Measurements from ENCODE around the gene GAB3.

The GAB3 gene

DNA sequence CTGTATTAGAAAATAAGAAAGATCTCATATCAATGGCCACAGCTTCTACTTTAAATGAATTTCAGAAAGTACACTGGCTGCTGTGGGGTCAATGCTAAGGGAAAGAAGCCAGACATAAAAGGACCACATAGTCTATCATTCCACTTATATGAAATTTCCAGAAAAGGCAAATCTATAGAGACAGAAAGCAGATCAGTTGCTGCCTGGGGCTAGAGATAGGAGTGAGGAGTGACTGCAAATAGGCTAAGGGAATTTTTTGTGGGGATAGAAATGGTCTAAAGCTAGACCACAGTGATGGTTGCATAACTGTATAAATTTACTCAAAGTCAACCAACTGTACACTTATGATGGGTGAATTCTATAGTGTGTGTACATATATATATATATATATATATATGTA is 8.3 kb downstream of the GAB3 start:
- no peaks in the 10 kb centered on the region for H3K27me3 ChIP-seq (ENCODE audit: low read length)
- TF ChIP-seq EZH2phosphoT487 (conservative IDR thresholded peaks at IDR 0.05; ENCODE audit: low read length): no peak
- TF ChIP-seq, protein P1, sequence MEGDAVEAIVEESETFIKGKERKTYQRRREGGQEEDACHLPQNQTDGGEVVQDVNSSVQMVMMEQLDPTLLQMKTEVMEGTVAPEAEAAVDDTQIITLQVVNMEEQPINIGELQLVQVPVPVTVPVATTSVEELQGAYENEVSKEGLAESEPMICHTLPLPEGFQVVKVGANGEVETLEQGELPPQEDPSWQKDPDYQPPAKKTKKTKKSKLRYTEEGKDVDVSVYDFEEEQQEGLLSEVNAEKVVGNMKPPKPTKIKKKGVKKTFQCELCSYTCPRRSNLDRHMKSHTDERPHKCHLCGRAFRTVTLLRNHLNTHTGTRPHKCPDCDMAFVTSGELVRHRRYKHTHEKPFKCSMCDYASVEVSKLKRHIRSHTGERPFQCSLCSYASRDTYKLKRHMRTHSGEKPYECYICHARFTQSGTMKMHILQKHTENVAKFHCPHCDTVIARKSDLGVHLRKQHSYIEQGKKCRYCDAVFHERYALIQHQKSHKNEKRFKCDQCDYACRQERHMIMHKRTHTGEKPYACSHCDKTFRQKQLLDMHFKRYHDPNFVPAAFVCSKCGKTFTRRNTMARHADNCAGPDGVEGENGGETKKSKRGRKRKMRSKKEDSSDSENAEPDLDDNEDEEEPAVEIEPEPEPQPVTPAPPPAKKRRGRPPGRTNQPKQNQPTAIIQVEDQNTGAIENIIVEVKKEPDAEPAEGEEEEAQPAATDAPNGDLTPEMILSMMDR (IDR thresholded peaks at IDR 0.05; ENCODE audit: insufficient read depth, low read length, poor library complexity, severe bottlenecking): no peak
- no peaks in the 10 kb centered on the region for H4K20me1 ChIP-seq (ENCODE audit: low read depth, low read length)
- no peak overlapping the region for H3K9ac ChIP-seq (ENCODE audit: low read length)
- no peaks in the 10 kb centered on the region for H3K79me2 ChIP-seq (ENCODE audit: insufficient read depth, low read length)
- H3K4me2 ChIP-seq (ENCODE audit: low read depth, low read length, poor library complexity, severe bottlenecking): no peak overlapping the region
- no peak overlapping the region for H3K4me3 ChIP-seq (ENCODE audit: insufficient read depth, low read length, poor library complexity, severe bottlenecking)
- no peaks in the 10 kb centered on the region for H3K9me3 ChIP-seq (ENCODE audit: insufficient read depth, low read length)
- no peak overlapping the region for H3K27ac ChIP-seq (ENCODE audit: low read depth, low read length)
- no peaks in the 10 kb centered on the region for H3K9me2 ChIP-seq (replicated peaks; ENCODE audit: insufficient read depth, low read length)
- no peaks in the 10 kb centered on the region for H3K36me3 ChIP-seq (ENCODE audit: low read length)
- H3F3A ChIP-seq (ENCODE audit: insufficient read depth): no peaks in the 10 kb centered on the region
- no peak overlapping the region for H2AFZ ChIP-seq (ENCODE audit: low read depth, low read length, severe bottlenecking)

DNA sequence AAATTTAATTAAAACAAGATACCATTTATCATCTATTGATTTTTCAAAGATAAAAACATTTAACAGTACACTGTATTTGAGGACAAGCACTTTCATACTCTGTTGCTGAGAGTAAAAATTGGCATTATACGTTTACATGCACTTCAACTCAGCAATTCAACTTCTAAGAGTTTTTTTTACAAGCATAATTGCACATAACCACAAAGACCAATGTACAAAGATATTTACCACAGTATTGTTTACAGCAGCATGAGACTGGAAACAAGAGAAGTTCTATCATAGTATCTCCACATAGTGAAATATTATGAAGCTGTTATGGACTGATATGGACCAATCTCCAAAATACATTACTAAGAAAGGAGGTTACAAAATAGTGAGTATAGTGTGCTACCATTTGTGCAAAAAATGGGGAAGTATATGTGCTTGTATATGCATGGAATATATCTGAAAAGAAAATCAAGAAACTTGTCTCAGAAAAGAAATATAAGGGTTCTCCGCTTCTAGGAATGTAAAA is 10.9 kb downstream of the GAB3 start:
- Histone ChIP-seq H3K79me2 (ENCODE audit: insufficient read depth, low read length) (no peaks in the 10 kb centered on the region), H3K4me2 (ENCODE audit: low read depth, low read length, poor library complexity, severe bottlenecking) (no peak overlapping the region), H3K27ac (ENCODE audit: low read depth, low read length) (no peak overlapping the region)

DNA sequence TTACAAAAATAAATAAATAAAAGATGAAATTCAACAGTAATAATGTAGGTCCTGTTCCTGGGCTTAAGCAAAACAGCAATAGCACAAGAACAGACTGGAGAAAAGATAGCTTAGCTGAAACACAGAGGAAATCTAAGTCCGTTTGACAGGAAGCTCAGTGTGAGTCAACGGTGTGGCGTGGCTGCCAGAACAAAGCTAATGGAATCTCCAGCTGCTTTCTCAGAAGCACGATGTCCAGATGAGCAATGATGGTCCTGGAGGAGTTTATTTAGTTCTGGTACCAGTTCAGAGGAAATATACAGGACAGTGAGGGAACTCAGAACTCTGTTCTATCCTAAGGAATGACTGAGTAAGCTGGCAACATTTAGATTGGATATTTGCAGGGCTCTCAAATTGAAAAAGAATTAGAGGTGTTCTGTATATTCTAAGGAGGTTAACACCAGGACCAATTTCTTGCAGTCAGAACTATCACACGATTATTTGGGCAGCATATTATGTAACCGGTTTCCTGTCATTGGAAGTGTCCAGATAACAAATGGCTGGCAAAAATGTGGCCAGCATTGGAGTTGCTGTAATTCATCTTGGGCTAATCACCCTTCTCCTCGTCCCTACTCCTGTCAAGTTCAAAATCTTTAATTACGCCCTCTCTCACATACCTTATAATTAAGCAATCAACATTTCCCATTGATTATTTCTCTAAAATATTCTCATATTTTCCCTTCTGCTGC is 12.7 kb downstream of the GAB3 start:
- TF ChIP-seq EZH2phosphoT487 (conservative IDR thresholded peaks at IDR 0.05; ENCODE audit: low read length): no peak
- TF ChIP-seq, protein P1 (IDR thresholded peaks at IDR 0.05; ENCODE audit: insufficient read depth, low read length, poor library complexity, severe bottlenecking): no peak
- Histone ChIP-seq H3K27me3 (ENCODE audit: low read length) (no peaks in the 10 kb centered on the region), H3K36me3 (ENCODE audit: low read length) (no peaks in the 10 kb centered on the region), H3K4me2 (ENCODE audit: low read depth, low read length, poor library complexity, severe bottlenecking) (no peak overlapping the region), H3K9me2 (replicated peaks; ENCODE audit: insufficient read depth, low read length) (no peaks in the 10 kb centered on the region), H3F3A (ENCODE audit: insufficient read depth) (no peaks in the 10 kb centered on the region), H4K20me1 (ENCODE audit: low read depth, low read length) (no peaks in the 10 kb centered on the region), H3K79me2 (ENCODE audit: insufficient read depth, low read length) (no peaks in the 10 kb centered on the region), H3K4me3 (ENCODE audit: insufficient read depth, low read length, poor library complexity, severe bottlenecking) (no peak overlapping the region), H3K9ac (ENCODE audit: low read length) (no peak overlapping the region), H2AFZ (ENCODE audit: low read depth, low read length, severe bottlenecking) (no peak overlapping the region), H3K9me3 (ENCODE audit: insufficient read depth, low read length) (no peaks in the 10 kb centered on the region), H3K27ac (ENCODE audit: low read depth, low read length) (no peak overlapping the region)

More for the DNA sequence above, 10.9 kb downstream of the GAB3 start:
- TF ChIP-seq, protein P1 (IDR thresholded peaks at IDR 0.05; ENCODE audit: insufficient read depth, low read length, poor library complexity, severe bottlenecking): no peak
- TF ChIP-seq EZH2phosphoT487 (conservative IDR thresholded peaks at IDR 0.05; ENCODE audit: low read length): no peak
- Histone ChIP-seq H4K20me1 (ENCODE audit: low read depth, low read length) (no peaks in the 10 kb centered on the region), H3K9ac (ENCODE audit: low read length) (no peak overlapping the region), H3F3A (ENCODE audit: insufficient read depth) (no peaks in the 10 kb centered on the region), H3K9me3 (ENCODE audit: insufficient read depth, low read length) (no peaks in the 10 kb centered on the region), H3K4me3 (ENCODE audit: insufficient read depth, low read length, poor library complexity, severe bottlenecking) (no peak overlapping the region), H3K9me2 (replicated peaks; ENCODE audit: insufficient read depth, low read length) (no peaks in the 10 kb centered on the region), H2AFZ (ENCODE audit: low read depth, low read length, severe bottlenecking) (no peak overlapping the region), H3K36me3 (ENCODE audit: low read length) (no peaks in the 10 kb centered on the region), H3K27me3 (ENCODE audit: low read length) (no peaks in the 10 kb centered on the region)

All from SU-DHL-6 (cell line).